Adipocyte (in vitro differentiated cells): Measurements from ENCODE around the gene ANP32B.
A peak's percentile ranks its signal among the peaks of the same experiment; 100 is the strongest.

Source experiments
- DNase-seq: peaks from one replicate; pipeline ENCODE4 v3.0.0-alpha.2; 2015; ENCODE audit warnings: low read depth
- H3K27me3 ChIP-seq: replicated peaks from 2 replicates; pipeline ENCODE4 v1.7.0; 2013; ENCODE audit warnings: mild to moderate bottlenecking, low read length, moderate library complexity; ENCODE audit not compliant: control insufficient read depth, insufficient read depth
- H3K36me3 ChIP-seq: 2 replicates; pipeline ENCODE4 v1.7.0; 2013; ENCODE audit warnings: low read length, mild to moderate bottlenecking, moderate library complexity; ENCODE audit not compliant: control insufficient read depth, insufficient read depth, severe bottlenecking
- H3K4me1 ChIP-seq: 2 replicates; pipeline ENCODE4 v1.7.0; 2013; ENCODE audit warnings: mild to moderate bottlenecking, low read length, moderate library complexity; ENCODE audit not compliant: control insufficient read depth, insufficient read depth
- H3K4me3 ChIP-seq: 2 replicates; pipeline ENCODE4 v1.7.0; 2013; ENCODE audit warnings: mild to moderate bottlenecking, low read length, moderate library complexity
- H3K9ac ChIP-seq: 2 replicates; pipeline ENCODE4 v1.7.0; 2013; ENCODE audit warnings: mild to moderate bottlenecking, low read length, moderate library complexity
- H3K9me3 ChIP-seq: 2 replicates; pipeline ENCODE4 v1.7.0; 2013; ENCODE audit warnings: mild to moderate bottlenecking, low read length, moderate library complexity; ENCODE audit not compliant: control insufficient read depth

Gene ANP32B

GRCh38 chr9:97981846-97982682 lies 1.1 kb upstream of the ANP32B start:
- Histone ChIP-seq H3K27me3 (no peaks in the 10 kb centered on the region), H3K36me3 (no peaks in the 10 kb centered on the region), H3K9ac (peak overlapping the region; percentile 96), H3K4me1 (peaks cover 37% of the 10 kb centered on the region), H3K9me3 (no peaks in the 10 kb centered on the region), H3K4me3 (peak overlapping the region; percentile 87)
- DNase-seq = no peak

DNA sequence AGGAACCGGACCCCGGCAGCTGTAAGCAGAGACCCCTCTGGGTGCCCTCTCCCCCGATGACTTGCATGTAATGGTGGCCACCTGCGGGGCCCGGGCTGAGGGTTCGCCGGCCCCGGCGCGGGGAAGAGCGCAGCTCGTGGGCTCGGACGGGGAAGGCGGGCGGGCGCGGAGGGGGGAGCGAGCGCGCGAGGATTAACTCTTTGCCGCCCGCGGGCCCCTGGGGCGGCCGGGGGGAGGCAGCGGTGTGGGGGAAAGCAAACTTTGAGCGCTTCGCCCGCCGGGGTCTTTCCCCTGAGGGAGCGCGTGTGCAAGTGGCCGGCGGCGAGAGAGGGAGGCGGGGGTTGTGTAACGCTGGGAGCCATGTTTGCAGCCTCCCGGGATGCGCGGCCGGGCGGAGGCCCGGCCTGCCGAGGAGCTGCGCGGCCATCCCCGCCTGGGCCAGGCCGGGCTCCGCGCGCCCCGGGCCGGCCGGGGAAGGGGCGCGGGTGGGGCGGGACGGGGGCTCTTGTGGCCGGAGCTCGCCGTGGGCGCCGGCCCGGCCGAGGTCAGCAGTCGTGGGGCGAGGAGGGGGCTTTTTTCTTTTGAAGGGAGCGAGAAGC lies 547 bp downstream of the ANP32B start:
- H3K27me3 ChIP-seq = no peaks in the 10 kb centered on the region

DNA sequence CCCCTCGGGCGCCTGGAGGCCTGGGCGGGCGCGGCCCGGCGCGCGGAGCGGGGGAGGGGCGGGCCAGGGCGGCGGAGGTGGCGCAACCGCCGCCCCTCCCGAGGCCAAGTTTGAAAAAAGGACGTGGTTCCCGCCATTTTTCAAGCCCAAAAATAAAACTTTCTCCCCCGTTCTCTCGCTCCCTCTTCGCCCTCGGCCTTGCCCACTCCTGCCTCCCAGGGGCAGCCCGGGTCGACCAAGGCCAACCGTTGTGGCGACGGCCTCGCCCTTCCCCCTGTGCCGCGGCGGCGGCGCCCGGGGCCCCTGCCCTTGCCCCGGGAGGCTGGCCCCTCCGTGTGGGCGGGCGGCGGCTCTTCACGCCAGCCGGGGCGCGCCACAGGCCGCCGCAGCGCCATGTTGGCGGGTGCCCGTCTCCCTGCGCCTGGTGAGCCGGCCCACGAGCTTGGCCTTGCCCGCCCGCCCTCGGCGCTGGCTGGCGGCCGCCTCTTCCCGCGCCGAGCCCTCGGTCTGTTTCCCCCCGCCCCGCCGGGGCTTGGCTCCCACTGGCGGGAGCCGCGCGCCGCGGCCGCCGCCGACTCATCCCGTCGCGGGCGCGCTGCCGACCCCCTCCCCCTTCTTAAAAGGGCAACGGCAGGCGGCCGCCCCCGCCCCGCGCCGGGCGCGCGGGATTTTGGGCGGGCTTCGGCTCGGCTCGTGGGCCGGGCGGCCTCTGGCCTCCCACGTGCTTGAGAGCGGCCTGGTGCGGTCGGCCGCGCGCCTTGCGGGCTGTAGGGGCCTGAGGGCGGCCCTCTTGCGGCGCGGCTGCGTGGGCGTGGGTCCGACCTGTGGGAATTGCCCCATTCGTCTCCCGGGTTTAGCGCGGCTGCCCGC lies 1.3 kb downstream of the ANP32B start:
- no peaks in the 10 kb centered on the region for H3K9me3 ChIP-seq
- peak overlapping the region; percentile 87 for H3K4me3 ChIP-seq
- H3K4me1 ChIP-seq = peaks cover 41% of the 10 kb centered on the region
- H3K36me3 ChIP-seq = no peaks in the 10 kb centered on the region
- peak; percentile 84 for DNase-seq
- peak overlapping the region; percentile 96 for H3K9ac ChIP-seq
- no peaks in the 10 kb centered on the region for H3K27me3 ChIP-seq

More for the DNA sequence above, 547 bp downstream of the ANP32B start:
- Histone ChIP-seq H3K4me1 (peaks cover 37% of the 10 kb centered on the region), H3K9ac (peak overlapping the region; percentile 96), H3K4me3 (peak overlapping the region; percentile 87), H3K36me3 (no peaks in the 10 kb centered on the region), H3K9me3 (no peaks in the 10 kb centered on the region)
- DNase-seq = peak; percentile 75

- DNase-seq = peak; percentile 51
- Histone ChIP-seq H3K9ac (peak overlapping the region; percentile 96), H3K36me3 (no peaks in the 10 kb centered on the region), H3K4me3 (peak overlapping the region; percentile 87), H3K9me3 (no peaks in the 10 kb centered on the region), H3K4me1 (peaks cover 45% of the 10 kb centered on the region), H3K27me3 (no peaks in the 10 kb centered on the region)
These were observed 2.1 kb downstream of the ANP32B start for GRCh38 chr9:97985058-97985861.

DNA sequence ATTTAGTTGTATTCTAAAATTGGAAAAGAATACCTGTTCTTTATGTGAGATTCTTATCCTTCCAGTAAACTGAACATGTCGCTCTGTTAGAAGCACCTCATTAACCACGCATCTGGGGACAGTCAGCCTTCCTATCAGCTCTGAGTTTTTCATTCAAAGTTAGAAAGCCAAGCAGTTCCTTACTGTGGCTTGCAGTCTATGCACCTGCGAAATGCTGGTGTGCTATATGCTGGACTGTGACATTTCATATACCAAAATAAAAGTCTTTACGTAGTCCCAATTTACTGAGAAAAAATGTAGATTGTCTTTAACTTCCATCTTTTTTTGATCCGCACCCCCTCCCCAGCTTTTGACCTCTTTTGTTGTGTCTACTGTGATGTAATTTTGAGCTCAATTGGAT lies 4.3 kb downstream of the ANP32B start:
- Histone ChIP-seq H3K9ac (no peak overlapping the region), H3K27me3 (no peaks in the 10 kb centered on the region), H3K4me3 (no peak overlapping the region), H3K36me3 (no peaks in the 10 kb centered on the region), H3K4me1 (peaks cover 27% of the 10 kb centered on the region), H3K9me3 (no peaks in the 10 kb centered on the region)
- no peak for DNase-seq

GRCh38 chr9:97990259-97990658 lies 7.1 kb downstream of the ANP32B start:
- peaks cover 29% of the 10 kb centered on the region for H3K4me1 ChIP-seq
- H3K27me3 ChIP-seq = no peaks in the 10 kb centered on the region
- no peaks in the 10 kb centered on the region for H3K9me3 ChIP-seq
- H3K36me3 ChIP-seq = peaks cover 7% of the 10 kb centered on the region
- no peak overlapping the region for H3K9ac ChIP-seq
- peak; percentile 82 for DNase-seq
- no peak overlapping the region for H3K4me3 ChIP-seq

GRCh38 chr9:97991818-97992217 lies 8.7 kb downstream of the ANP32B start:
- no peak overlapping the region for H3K4me3 ChIP-seq
- H3K27me3 ChIP-seq = no peaks in the 10 kb centered on the region
- H3K9me3 ChIP-seq = no peaks in the 10 kb centered on the region
- no peak overlapping the region for H3K9ac ChIP-seq
- DNase-seq = no peak
- peaks cover 21% of the 10 kb centered on the region for H3K36me3 ChIP-seq
- H3K4me1 ChIP-seq = peaks cover 21% of the 10 kb centered on the region

DNA sequence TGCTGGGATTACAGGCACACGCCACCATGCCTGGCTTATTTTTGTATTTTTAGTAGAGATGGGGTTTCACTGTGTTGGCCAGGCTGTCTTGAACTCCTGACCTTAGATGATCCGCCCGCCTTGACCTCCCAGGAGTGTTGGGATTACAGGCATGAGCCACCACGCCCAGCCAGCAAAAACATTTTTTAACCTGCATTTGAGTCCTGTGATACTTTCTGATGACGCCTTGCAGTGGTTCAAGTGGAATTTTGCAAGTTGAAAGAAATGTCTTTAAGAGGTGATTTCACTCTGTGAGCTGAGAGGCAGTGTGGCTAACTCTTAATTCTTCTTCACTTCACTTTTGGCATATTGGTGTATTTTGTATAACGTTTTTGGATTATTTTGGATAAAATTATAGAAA lies 9.1 kb downstream of the ANP32B start:
- no peaks in the 10 kb centered on the region for H3K27me3 ChIP-seq
- no peaks in the 10 kb centered on the region for H3K9me3 ChIP-seq
- H3K9ac ChIP-seq = no peak overlapping the region
- peaks cover 25% of the 10 kb centered on the region for H3K4me1 ChIP-seq
- H3K4me3 ChIP-seq = no peak overlapping the region
- no peak for DNase-seq
- H3K36me3 ChIP-seq = peaks cover 25% of the 10 kb centered on the region

GRCh38 chr9:97993000-97993399 lies 9.9 kb downstream of the ANP32B start:
- no peaks in the 10 kb centered on the region for H3K27me3 ChIP-seq
- no peak overlapping the region for H3K9ac ChIP-seq
- H3K4me3 ChIP-seq = no peak overlapping the region
- no peaks in the 10 kb centered on the region for H3K9me3 ChIP-seq
- DNase-seq = no peak
- H3K4me1 ChIP-seq = peaks cover 33% of the 10 kb centered on the region
- peaks cover 31% of the 10 kb centered on the region for H3K36me3 ChIP-seq

DNA sequence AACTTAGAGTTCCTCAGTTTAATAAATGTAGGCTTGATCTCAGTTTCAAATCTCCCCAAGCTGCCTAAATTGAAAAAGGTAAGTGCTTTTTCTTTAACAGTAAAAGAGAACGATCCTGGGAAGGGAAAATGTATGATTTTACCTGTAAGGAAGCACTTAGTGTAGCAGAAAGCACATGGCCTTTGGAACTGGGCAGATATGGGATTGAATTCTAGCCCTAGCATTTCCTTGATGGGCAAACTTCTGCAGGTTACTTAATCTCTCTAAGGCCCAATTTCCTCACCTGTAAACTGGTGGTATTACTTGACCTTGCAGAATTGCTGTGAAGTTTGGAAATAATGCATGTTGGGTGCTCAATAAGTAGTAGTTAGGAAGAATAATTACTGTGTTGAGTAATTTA lies 11.6 kb downstream of the ANP32B start:
- no peaks in the 10 kb centered on the region for H3K9me3 ChIP-seq
- H3K9ac ChIP-seq = no peak overlapping the region
- peaks cover 29% of the 10 kb centered on the region for H3K4me1 ChIP-seq
- no peaks in the 10 kb centered on the region for H3K27me3 ChIP-seq
- no peak for DNase-seq
- H3K4me3 ChIP-seq = no peak overlapping the region
- peaks cover 45% of the 10 kb centered on the region for H3K36me3 ChIP-seq
